H1 (cell line): ENCODE measurements around the gene RTEL1. TPM values are rescaled to one million over a fixed set of nuclear protein-coding genes. Genes with fewer than 3 reads are reported as not detected.

Experiments used
- ASH2L ChIP-seq: fragments of 200-600, 300-600 bp; sonication (generic); IDR thresholded peaks from one replicate; pipeline ENCODE4 v1.7.1; 2017; ENCODE audit warnings: low read length
- ATF2 ChIP-seq: IDR thresholded peaks from 2 replicates; pipeline ENCODE4 v1.6.1; 2012; ENCODE audit warnings: low read length, inconsistent platforms
- EP300 ChIP-seq, 2 experiments: IDR thresholded peaks; 1 replicate in 1 of 2; 2 replicates in 1 of 2; pipeline ENCODE4 v1.6.1; 2011 to 2012; ENCODE audit warnings: low read depth in 2 of 2, low read length in 2 of 2, mild to moderate bottlenecking in 2 of 2, borderline replicate concordance in 1 of 2, inconsistent platforms in 1 of 2, moderate library complexity in 1 of 2
- KDM5A ChIP-seq: fragments of 200-600 bp; IDR thresholded peaks from 2 replicates; pipeline ENCODE4 v1.7.1; 2012; ENCODE audit warnings: mild to moderate bottlenecking, low read length, inconsistent platforms, mixed read lengths
- POLR2A ChIP-seq, 2 experiments: IDR thresholded peaks; 1 replicate in 1 of 2; 2 replicates in 1 of 2; pipeline ENCODE4 v1.6.1; 2011; ENCODE audit warnings: low read depth in 2 of 2, low read length in 2 of 2, mild to moderate bottlenecking in 2 of 2; ENCODE audit errors: control extremely low read depth in 1 of 2
- SIRT6 ChIP-seq: IDR thresholded peaks from one replicate; pipeline ENCODE4 v1.7.1; 2012; ENCODE audit warnings: low read length, inconsistent platforms
- polyA plus RNA-seq, 7 experiments: library from polyadenylated mRNA; depleted of rRNA in 3 of 7; stranded (reverse) in 5 of 7; unstranded in 2 of 7; fragments of >200 nt in 5 of 7; fragments of 200-250 nt in 2 of 7; gene quantifications; 1 replicate in 5 of 7; 2 replicates in 1 of 7; 4 replicates in 1 of 7; pipeline versions ENCODE4 v1.2.1 to v1.2.3, GENCODE V29; 2011 to 2013; ENCODE audit warnings: missing spikeins in 2 of 7, mixed read lengths in 2 of 7
- total RNA-seq: library from RNA; stranded (reverse); fragmentation: NEBNext Ultra II Directional; extraction: Animal tissue kit (Norgen Biotek cat#: 25700); gene quantifications from 2 replicates; pipeline ENCODE4 v1.2.1, GENCODE V29; 2021

The RTEL1 gene
- total and polyA plus RNA-seq, 2 of the 8 experiments (the other 6 are each of a cell fraction or from before 2014, with no cell fraction given) = 16.2 to 37.1 TPM

- TF ChIP-seq KDM5A = no peak
- TF ChIP-seq ASH2L = no peak
- TF ChIP-seq POLR2A (IDR thresholded peaks at IDR 0.05; ENCODE audit: control extremely low read depth in 1 of 2, low read depth in 2 of 2, low read length in 2 of 2) = no peak
- no peak for TF ChIP-seq SIRT6
- TF ChIP-seq EP300 (IDR thresholded peaks at IDR 0.05; ENCODE audit: borderline replicate concordance in 1 of 2, low read depth in 2 of 2, low read length in 2 of 2) = no peak
- no peak for TF ChIP-seq ATF2
Observed at GRCh38 chr20:63661959-63662812, 4.1 kb downstream of the RTEL1 start (continued).
